RWPE1 (cell line): ENCODE results near the gene VTI1A.
A peak's percentile ranks its signal among the peaks of the same experiment; 100 is the strongest.
"Not testable (repeated sequence)": the region's sequence is repeated elsewhere in the genome, so short reads cannot be mapped to it uniquely, and the experiment has no call there.

Source experiments
- CTCF ChIA-PET: fragments of 350-600 bp; sonication (Branson Sonifier 250); formaldehyde crosslinking; extraction: SDS; loops from one replicate; lab custom pipeline; 2021; lab: Yijun Ruan, JAX
- POLR2A ChIA-PET: fragments of 400-600 bp; formaldehyde crosslinking; extraction: SDS; loops from one replicate; lab custom pipeline; 2020; ENCODE audit warnings: antibody characterized with exemption; ENCODE audit not compliant: low non-redundant PET; lab: Yijun Ruan, JAX
- DNase-seq: peaks from one replicate; pipeline ENCODE4 v3.0.0; 2012; ENCODE audit warnings: low spot score
- H3K27ac ChIP-seq: fragments of 450-650 bp; 2 replicates; pipeline ENCODE4 v1.5.1; 2017
- CTCF ChIP-seq: fragments of 450-650 bp; conservative IDR thresholded peaks from 2 replicates; pipeline ENCODE4 v1.5.1; 2017; ENCODE audit warnings: low read depth, mild to moderate bottlenecking

Gene VTI1A

GRCh38 chr10:112724404-112724991 lies 277.5 kb downstream of the VTI1A start:
- peak; percentile 33 for DNase-seq
- TF ChIP-seq CTCF: no peak
- POLR2A ChIA-PET: no interaction called here
- CTCF ChIA-PET: interaction anchor here (0.6 to 0.8 kb wide), 2 partner anchors 24 to 30 kb away, joined by 4 read pairs; no protein-coding TSS in a partner anchor
- H3K27ac ChIP-seq: no peak overlapping the region

- CTCF ChIA-PET: interaction anchor here (0.6 kb wide), 1 partner anchor 13 kb away, joined by 3 read pairs; no protein-coding TSS in a partner anchor
- no peak for DNase-seq
- no peak for TF ChIP-seq CTCF
- no peak overlapping the region for H3K27ac ChIP-seq
- POLR2A ChIA-PET: no interaction called here
Observed at GRCh38 chr10:112728118-112728883, 281.3 kb downstream of the VTI1A start.

- CTCF ChIA-PET: no interaction called here
- no peak overlapping the region for H3K27ac ChIP-seq
- no peak for DNase-seq
- POLR2A ChIA-PET: no interaction called here
- no peak for TF ChIP-seq CTCF
Observed at GRCh38 chr10:112728997-112729396, 282.0 kb downstream of the VTI1A start.

- DNase-seq, H3K27ac ChIP-seq, POLR2A ChIA-PET, CTCF ChIA-PET: not testable (repeated sequence)
Observed at GRCh38 chr10:112731450-112731849, 284.4 kb downstream of the VTI1A start.

- DNase-seq: no peak
- CTCF ChIA-PET: no interaction called here
- H3K27ac ChIP-seq: no peak overlapping the region
- TF ChIP-seq CTCF: no peak
- POLR2A ChIA-PET: no interaction called here
Observed at GRCh38 chr10:112732277-112732921, 285.4 kb downstream of the VTI1A start.

- no peak for DNase-seq
- POLR2A ChIA-PET: interaction anchor here (0.6 kb wide), 1 partner anchor 24 kb away, joined by 3 read pairs; no protein-coding TSS in a partner anchor
- CTCF ChIA-PET: interaction anchor here (0.7 kb wide), 1 partner anchor 340 kb away, joined by 5 read pairs; no protein-coding TSS in a partner anchor
- no peak for TF ChIP-seq CTCF
- no peak overlapping the region for H3K27ac ChIP-seq
Observed at GRCh38 chr10:112735041-112735695, 288.2 kb downstream of the VTI1A start.
